ENCODE measurements around the gene MGAT5. TPM values are rescaled to one million over a fixed set of nuclear protein-coding genes. Genes with fewer than 3 reads are reported as not detected.

The MGAT5 gene
- total and polyA plus RNA-seq, 5 experiments from 2014 or later, result 3.6 to 61.1 (median 5.8) TPM

DNA sequence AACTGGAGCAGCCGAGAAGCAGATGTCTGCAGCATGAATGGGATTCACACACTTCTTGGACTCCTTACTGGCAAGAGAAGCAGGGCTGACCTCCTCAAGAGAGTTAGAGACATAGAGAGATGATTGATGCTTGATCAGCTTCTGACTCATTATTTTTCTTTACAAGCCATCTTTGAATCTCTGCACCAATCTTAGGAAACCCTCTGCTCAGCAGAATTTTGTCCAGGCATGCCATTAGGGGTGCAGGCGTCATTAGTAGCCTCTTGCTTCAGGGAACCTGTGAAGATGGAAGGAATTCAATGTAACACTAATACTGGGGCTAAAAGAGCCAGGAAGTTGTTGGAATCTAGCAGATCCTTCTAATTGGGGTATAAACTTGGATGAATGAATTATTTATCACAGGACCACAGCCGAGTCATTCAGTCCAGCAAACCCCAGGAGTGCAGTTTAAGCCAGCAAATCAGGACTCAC is 151.8 kb downstream of the MGAT5 start:
- Mint-ChIP-seq H3K4me1 (peaks cover 12 to 34% (median 24%) of the 10 kb centered on the region in 4 donors), H3K27me3 (no peaks in the 10 kb centered on the region), H3K27ac (peak overlapping the region in 4 of 10 donors; percentile 3 to 71 (median 46)), H3K4me3 (no peak overlapping the region), H3K36me3 (peaks cover 0 to 40% (median 5%) of the 10 kb centered on the region in 3 donors), H3K9me3 (no peaks in the 10 kb centered on the region)
- ATAC-seq (no peak), DNase-seq (no peak)
- POLR2A ChIA-PET, result no interaction called here

DNA sequence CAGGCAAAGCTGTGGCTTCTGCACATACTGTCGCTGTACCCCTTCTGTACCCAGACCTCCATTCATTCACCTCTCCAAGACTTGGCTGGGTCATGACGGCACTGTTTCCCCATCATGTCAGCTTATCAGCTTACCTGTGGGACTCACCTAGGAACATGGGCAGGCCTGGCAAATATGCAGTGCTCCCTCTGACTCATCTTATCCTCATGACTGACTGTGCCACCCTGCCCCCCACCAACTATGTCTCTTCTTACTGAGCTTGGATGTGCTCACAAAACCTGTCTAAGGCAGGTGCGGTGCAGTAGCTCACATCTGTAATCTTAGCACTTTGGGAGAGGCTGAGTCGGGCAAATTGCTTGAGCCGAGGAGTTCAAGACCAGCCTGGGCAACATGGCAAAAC is 152.4 kb downstream of the MGAT5 start:
- peaks cover 0 to 40% (median 5%) of the 10 kb centered on the region in 3 donors for H3K36me3 Mint-ChIP-seq
- H3K4me1 Mint-ChIP-seq, result peaks cover 14 to 41% (median 29%) of the 10 kb centered on the region in 4 donors
- peak overlapping the region in 6 of 10 donors; percentile 11 to 63 (median 47) for H3K27ac Mint-ChIP-seq
- POLR2A ChIA-PET, result no interaction called here
- ATAC-seq, result no peak
- no peak overlapping the region for H3K4me3 Mint-ChIP-seq
- H3K9me3 Mint-ChIP-seq, result no peaks in the 10 kb centered on the region
- no peak for DNase-seq
- H3K27me3 Mint-ChIP-seq, result no peaks in the 10 kb centered on the region

DNA sequence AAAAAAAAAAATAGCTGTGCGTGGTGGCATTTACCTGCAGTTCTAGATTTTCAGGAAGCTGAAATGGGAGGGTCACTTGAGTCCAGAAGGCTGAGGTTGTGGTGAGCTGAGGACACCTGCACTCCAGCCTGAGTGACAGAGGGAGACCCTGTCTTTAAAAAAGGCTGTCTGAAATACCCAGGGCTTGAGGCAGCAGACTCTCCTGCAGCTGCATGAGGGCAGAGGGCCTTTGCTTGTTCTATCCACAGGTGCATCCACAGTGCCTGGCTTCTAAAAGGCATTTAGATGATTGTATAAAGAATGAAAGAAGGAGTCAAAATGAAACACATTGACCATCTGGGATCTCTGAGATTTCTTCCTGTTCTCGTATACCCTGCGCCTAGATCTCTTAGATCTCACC is 152.9 kb downstream of the MGAT5 start:
- ATAC-seq (no peak), DNase-seq (no peak)
- no peak overlapping the region for H3K4me3 Mint-ChIP-seq
- POLR2A ChIA-PET, result no interaction called here
- no peaks in the 10 kb centered on the region for H3K9me3 Mint-ChIP-seq
- peaks cover 0 to 40% (median 5%) of the 10 kb centered on the region in 3 donors for H3K36me3 Mint-ChIP-seq
- H3K27ac Mint-ChIP-seq, result peak overlapping the region in 6 of 10 donors; percentile 24 to 76 (median 38)
- H3K27me3 Mint-ChIP-seq, result no peaks in the 10 kb centered on the region
- peaks cover 15 to 45% (median 33%) of the 10 kb centered on the region in 4 donors for H3K4me1 Mint-ChIP-seq

DNA sequence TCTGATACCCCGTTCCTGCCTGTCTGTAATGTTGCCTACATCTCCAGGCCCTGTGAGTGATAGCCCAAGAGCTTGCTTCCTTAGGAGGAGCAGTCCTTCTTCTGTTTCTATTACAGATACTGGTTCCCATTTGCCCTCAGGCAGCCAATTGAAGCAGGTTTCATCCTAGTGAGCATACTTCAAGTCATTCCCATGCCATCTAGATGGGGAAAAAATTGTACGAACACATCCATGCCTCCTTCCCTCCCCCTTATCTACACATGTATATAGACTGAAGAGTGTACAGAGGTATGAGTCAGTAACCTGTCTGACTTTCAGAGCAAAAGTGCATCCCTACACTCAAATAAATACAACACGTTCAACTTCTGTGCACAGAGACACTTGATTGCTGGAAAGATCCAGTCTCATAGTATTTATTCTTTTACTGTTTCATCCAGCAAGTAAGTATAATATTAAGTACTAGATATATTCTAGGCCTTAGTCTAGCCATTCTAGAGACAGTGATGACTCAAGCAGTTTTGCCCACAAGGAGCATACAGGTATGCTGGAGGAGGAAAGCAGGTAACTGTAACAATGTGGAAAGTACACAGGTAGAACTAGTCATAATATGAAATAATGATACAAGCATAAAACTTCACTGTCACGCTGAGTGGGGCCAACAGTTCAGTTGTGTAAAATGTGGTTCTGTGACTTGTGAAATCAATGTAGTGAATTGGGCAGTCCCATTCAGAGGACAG is 153.4 kb downstream of the MGAT5 start:
- Mint-ChIP-seq H3K27me3 (no peaks in the 10 kb centered on the region), H3K4me3 (no peak overlapping the region), H3K9me3 (no peaks in the 10 kb centered on the region), H3K27ac (peak overlapping the region in 6 of 10 donors; percentile 24 to 76 (median 38)), H3K4me1 (peaks cover 15 to 51% (median 37%) of the 10 kb centered on the region in 4 donors), H3K36me3 (peaks cover 0 to 38% (median 5%) of the 10 kb centered on the region in 3 donors)
- POLR2A ChIA-PET, result no interaction called here
- DNase-seq (no peak), ATAC-seq (no peak)

DNA sequence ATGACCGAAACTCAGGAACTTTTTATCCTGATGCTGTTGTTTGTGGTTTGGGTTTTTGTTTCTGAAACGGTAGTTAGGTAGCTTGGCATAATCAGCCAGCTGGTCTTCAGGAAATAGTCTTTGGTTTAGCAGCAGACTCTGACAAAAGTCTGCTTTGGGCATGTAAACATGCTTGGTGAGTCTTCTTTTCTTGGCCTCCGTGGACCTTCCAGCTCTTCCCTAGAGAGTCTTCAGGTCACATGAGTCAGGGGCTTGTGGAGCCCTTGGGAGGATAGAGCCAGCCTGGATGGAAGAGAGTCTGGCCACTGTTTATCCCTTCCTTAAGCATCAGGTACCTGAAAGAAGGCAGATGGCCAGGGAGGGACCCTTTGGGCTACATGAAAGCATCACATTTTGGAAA is 154.5 kb downstream of the MGAT5 start:
- Mint-ChIP-seq H3K27ac (peak overlapping the region in 3 of 10 donors; percentile 20 to 76 (median 55)), H3K27me3 (no peaks in the 10 kb centered on the region), H3K36me3 (peaks cover 0 to 29% (median 1%) of the 10 kb centered on the region in 3 donors), H3K9me3 (no peaks in the 10 kb centered on the region), H3K4me1 (peaks cover 15 to 52% (median 37%) of the 10 kb centered on the region in 4 donors), H3K4me3 (no peak overlapping the region)
- DNase-seq (no peak), ATAC-seq (no peak)
- POLR2A ChIA-PET, result no interaction called here

DNA sequence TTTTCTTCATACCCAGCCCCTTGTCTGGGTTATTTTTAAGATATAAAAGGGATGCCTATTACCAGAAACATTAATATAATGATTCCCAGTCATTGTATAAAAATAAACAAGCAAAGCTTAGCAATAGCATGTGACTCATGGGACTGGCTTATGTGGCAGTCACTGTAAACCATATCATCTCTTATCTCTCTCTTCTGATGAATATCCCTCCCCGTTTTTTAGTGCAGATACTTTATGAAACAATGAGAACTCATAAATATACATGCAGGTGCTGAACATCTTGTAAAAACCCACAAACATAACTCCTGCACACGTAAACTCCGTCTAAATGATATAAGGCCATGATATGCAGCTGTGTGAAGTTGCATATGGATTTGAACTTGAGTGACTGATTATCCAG is 154.9 kb downstream of the MGAT5 start:
- Mint-ChIP-seq H3K27me3 (no peaks in the 10 kb centered on the region), H3K36me3 (peaks cover 0 to 29% (median 1%) of the 10 kb centered on the region in 3 donors), H3K27ac (peak overlapping the region in 2 of 10 donors; percentile 20 to 76), H3K9me3 (no peaks in the 10 kb centered on the region), H3K4me1 (peaks cover 14 to 52% (median 37%) of the 10 kb centered on the region in 4 donors), H3K4me3 (no peak overlapping the region)
- POLR2A ChIA-PET, result no interaction called here
- DNase-seq, result no peak
- no peak for ATAC-seq

DNA sequence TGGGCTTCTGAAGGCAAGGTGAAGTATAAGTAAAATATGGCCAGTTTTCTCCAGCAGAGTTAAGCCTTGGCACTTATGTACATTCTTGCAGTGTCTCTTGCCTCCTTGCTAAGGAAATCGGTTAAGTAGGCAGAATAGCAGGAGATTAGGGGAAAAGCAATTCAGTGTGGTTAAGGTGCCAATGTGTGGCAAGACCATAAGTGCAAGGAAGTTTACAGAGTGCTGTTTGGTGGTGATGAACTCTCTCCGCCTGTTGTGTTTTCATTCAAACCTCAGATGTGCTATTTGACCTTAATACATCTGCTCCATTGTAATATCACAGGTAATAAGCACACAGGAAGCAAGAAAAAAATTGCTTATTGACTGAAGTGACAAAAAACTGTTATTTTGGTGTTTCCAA is 156.1 kb downstream of the MGAT5 start:
- H3K36me3 Mint-ChIP-seq, result peaks cover 0 to 28% (median 1%) of the 10 kb centered on the region in 3 donors
- H3K9me3 Mint-ChIP-seq, result no peaks in the 10 kb centered on the region
- POLR2A ChIA-PET, result no interaction called here
- no peaks in the 10 kb centered on the region for H3K27me3 Mint-ChIP-seq
- no peak for ATAC-seq
- no peak overlapping the region for H3K4me3 Mint-ChIP-seq
- peak overlapping the region in 4 of 10 donors; percentile 7 to 76 (median 46) for H3K27ac Mint-ChIP-seq
- DNase-seq, result no peak
- peaks cover 11 to 52% (median 36%) of the 10 kb centered on the region in 4 donors for H3K4me1 Mint-ChIP-seq

DNA sequence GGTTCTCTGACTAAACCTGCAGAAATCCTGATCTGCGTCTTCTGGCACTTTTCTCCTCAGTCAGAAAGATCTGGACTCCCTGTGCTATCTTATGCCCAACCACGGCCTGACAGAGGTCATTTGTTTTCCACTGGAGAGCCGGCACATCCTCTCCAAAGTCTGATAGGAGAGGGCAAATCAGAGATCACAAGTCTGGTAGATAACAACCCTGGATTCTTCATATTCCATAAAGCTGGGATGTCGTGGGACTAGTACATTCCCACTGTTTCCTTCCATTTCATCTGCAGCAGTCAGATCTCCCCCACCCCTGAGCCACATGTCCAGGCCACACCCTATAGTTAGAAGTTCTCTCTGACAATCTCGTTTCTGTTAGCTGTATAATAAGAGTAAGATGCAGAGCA is 157.0 kb downstream of the MGAT5 start:
- Mint-ChIP-seq H3K27ac (peak overlapping the region in 5 of 10 donors; percentile 28 to 75 (median 61)), H3K27me3 (no peaks in the 10 kb centered on the region), H3K36me3 (peaks cover 0 to 29% (median 0%) of the 10 kb centered on the region in 3 donors), H3K4me3 (no peak overlapping the region), H3K4me1 (peaks cover 13 to 52% (median 36%) of the 10 kb centered on the region in 4 donors), H3K9me3 (no peaks in the 10 kb centered on the region)
- ATAC-seq (no peak), DNase-seq (no peak)
- POLR2A ChIA-PET, result interaction anchor here (0.6 to 2.0 kb wide), 2 partner anchors 151 to 291 kb away, joined by 4 to 13 read pairs; no protein-coding TSS in a partner anchor

DNA sequence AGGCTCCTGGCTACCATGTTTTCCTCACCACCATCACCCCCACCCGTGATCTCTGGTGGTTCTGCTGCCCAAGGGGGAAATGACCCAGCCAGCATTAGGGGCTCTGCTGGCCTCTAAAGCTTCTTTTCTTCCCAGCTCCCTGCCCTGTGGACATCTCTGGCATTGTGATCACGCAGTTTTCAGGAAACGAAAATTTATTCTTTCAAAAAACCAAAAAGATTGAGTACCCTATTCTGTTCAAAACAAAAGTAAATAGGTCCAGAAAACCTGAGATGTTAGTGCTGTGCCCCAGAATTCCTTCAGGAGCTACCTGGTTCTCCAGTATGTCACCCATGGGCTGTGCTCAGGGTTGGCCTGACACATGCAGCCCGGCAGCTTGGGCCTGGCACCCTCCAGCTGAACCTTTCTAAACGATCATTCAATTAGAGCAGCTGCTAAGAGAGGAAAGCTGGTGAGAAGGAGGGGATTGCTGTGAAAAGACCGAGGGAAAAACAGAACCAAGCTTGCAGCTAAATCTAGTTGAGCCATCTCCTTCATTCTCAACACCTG is 157.5 kb downstream of the MGAT5 start:
- DNase-seq (no peak), ATAC-seq (no peak)
- H3K27ac Mint-ChIP-seq, result peak overlapping the region in 7 of 10 donors; percentile 28 to 75 (median 61)
- H3K4me3 Mint-ChIP-seq, result peak overlapping the region in 1 of 10 donors; percentile 39
- no peaks in the 10 kb centered on the region for H3K27me3 Mint-ChIP-seq
- POLR2A ChIA-PET, result interaction anchor here (0.6 to 2.0 kb wide), 4 partner anchors 12 to 293 kb away, joined by 3 to 13 read pairs (median 8); no protein-coding TSS in a partner anchor
- H3K9me3 Mint-ChIP-seq, result no peaks in the 10 kb centered on the region
- H3K36me3 Mint-ChIP-seq, result peaks cover 0 to 24% (median 0%) of the 10 kb centered on the region in 3 donors
- peaks cover 14 to 52% (median 34%) of the 10 kb centered on the region in 4 donors for H3K4me1 Mint-ChIP-seq

DNA sequence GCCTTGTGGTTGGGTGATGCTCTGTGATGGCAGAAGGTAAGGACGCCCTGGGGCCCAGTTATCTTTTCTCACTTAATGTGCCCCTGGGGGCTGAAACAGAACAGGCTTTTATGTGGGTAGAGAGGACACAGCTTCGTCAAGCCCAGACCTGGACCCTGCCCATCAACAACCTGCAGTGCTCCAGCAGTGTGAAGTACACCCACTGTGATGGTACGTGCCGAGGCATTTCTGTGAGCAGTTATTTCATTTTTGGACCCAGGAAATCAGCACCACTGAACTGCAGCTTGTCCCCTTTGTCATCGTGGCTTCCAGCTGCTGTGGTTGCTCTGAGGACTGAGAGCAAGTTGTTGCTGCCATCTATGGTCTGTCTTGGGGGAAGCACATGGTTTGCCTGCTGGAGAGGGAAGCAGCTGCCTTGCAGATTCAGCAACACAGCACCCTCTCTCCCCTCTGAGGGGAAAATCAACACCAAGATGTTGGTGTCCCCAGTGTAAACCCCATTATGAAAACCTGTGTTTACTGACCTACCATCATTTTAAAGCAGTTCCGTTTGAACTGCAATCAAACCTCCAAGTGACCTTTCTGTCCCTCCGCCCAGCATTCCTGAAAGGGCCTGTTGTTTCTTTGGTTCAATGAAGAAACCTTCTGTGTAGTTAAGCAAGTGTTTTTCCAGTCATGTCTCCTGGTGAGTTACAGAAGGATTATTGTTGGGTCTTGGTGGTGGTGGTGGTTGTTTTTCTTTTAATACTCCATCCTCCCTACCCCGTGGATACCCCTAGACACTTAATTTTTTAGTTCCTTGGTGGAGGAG is 158.2 kb downstream of the MGAT5 start:
- no peaks in the 10 kb centered on the region for H3K27me3 Mint-ChIP-seq
- ATAC-seq (peak; percentile 98 to 99), DNase-seq (peak; percentile 35 to 84 (median 68))
- peaks cover 0 to 23% (median 0%) of the 10 kb centered on the region in 3 donors for H3K36me3 Mint-ChIP-seq
- no peaks in the 10 kb centered on the region for H3K9me3 Mint-ChIP-seq
- peak overlapping the region in 9 of 10 donors; percentile 5 to 75 (median 43) for H3K27ac Mint-ChIP-seq
- POLR2A ChIA-PET, result interaction anchor here (0.7 to 2.0 kb wide), 3 partner anchors 13 to 294 kb away, joined by 3 to 13 read pairs (median 12); no protein-coding TSS in a partner anchor
- H3K4me3 Mint-ChIP-seq, result peak overlapping the region in 1 of 10 donors; percentile 39
- peaks cover 12 to 52% (median 32%) of the 10 kb centered on the region in 4 donors for H3K4me1 Mint-ChIP-seq

DNA sequence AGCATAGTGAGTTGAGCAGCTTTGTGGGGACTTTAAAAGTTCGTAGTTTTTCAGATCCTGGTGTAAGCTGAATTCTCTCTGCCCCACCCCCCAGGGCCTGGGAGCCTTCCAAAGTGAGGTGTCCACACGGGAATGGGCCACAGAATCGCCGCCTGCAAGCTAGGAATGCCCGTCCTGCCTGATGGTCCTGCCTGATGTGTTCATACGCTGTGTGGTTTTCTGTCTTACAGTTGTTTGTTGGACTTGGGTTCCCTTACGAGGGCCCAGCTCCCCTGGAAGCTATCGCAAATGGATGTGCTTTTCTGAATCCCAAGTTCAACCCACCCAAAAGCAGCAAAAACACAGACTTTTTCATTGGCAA is 158.7 kb downstream of the MGAT5 start:
- no peaks in the 10 kb centered on the region for H3K9me3 Mint-ChIP-seq
- H3K4me1 Mint-ChIP-seq, result peaks cover 12 to 47% (median 32%) of the 10 kb centered on the region in 4 donors
- no peak overlapping the region for H3K4me3 Mint-ChIP-seq
- ATAC-seq (no peak), DNase-seq (no peak)
- peaks cover 0 to 28% (median 0%) of the 10 kb centered on the region in 3 donors for H3K36me3 Mint-ChIP-seq
- POLR2A ChIA-PET, result interaction anchor here (1.9 to 2.0 kb wide), 2 partner anchors 292 to 294 kb away, joined by 12 to 13 read pairs; no protein-coding TSS in a partner anchor
- H3K27ac Mint-ChIP-seq, result peak overlapping the region in 1 of 10 donors; percentile 15
- H3K27me3 Mint-ChIP-seq, result no peaks in the 10 kb centered on the region

DNA sequence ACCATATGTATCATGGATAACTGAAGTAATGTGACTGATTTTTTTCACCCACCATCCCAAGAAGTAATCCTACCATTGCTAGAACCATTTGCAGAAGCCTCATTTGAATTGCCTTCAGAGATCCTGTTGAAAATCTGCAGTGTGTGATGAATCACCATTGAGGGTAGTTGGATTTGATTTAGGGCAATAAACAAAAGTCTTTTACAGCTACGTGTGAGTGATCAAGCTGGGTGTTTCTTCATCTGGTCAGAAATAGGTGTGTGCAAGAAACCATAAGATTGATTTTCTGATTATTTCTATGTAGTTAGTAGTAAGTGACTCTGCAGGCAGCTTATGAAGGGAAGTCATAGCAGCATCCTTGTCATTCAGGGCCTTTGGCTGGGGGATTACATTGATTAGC is 159.6 kb downstream of the MGAT5 start:
- Mint-ChIP-seq H3K9me3 (no peaks in the 10 kb centered on the region), H3K27ac (no peak overlapping the region), H3K36me3 (peaks cover 0 to 35% (median 0%) of the 10 kb centered on the region in 3 donors), H3K4me1 (peaks cover 12 to 39% (median 25%) of the 10 kb centered on the region in 4 donors), H3K27me3 (no peaks in the 10 kb centered on the region), H3K4me3 (no peak overlapping the region)
- no peak for DNase-seq
- POLR2A ChIA-PET, result no interaction called here
- no peak for ATAC-seq

All from naive thymus-derived CD8-positive, alpha-beta T cell (primary cell).